Mucosa of descending colon (tissue), 3 donors: Measurements from ENCODE around the gene TTC33. TPM values are rescaled to one million over a fixed set of nuclear protein-coding genes. Genes with fewer than 3 reads are reported as not detected.
A peak's percentile ranks its signal among the peaks of the same experiment; 100 is the strongest.
"Not testable (repeated sequence)": the region's sequence is repeated elsewhere in the genome, so short reads cannot be mapped to it uniquely, and the experiment has no call there.

Experiments
- ATAC-seq: fragments of 200-7000 bp; cut with Tn5 transposase; one replicate; pipeline ENCODE4 v1.9.1; 2020; ENCODE audit warnings: mild to moderate bottlenecking, moderate library complexity
- DNase-seq, 3 donors: peaks; one replicate each; pipeline ENCODE4 v3.0.0-alpha.2; 2020
- H3K36me3 ChIP-seq: fragments of 200-600 bp; one replicate; pipeline ENCODE4 v1.8.0; 2021; ENCODE audit warnings: low read depth, mild to moderate bottlenecking
- H3K4me1 ChIP-seq: fragments of 200-600 bp; one replicate; pipeline ENCODE4 v1.8.0; 2021; ENCODE audit warnings: low read depth, mild to moderate bottlenecking
- H3K4me3 ChIP-seq: fragments of 200-600 bp; one replicate; pipeline ENCODE4 v1.8.0; 2021; ENCODE audit warnings: mild to moderate bottlenecking
- H3K9me3 ChIP-seq: fragments of 200-600 bp; one replicate; pipeline ENCODE4 v1.8.0; 2021; ENCODE audit warnings: mild to moderate bottlenecking
- intact Hi-C, 2 donors: fragments of 100-400 bp; cut with DNase I in 1 of 2; cut with micrococcal nuclease in 1 of 2; formaldehyde crosslinking; loops; one replicate each; pipeline versions ENCODE4 v1.11.0 to v1.11.1; 2022; cut with DNase I, micrococcal nuclease
- total RNA-seq, 3 donors: library from RNA; stranded (reverse); fragmentation: NEBNext Ultra II Directional in 2 of 3; extraction: Animal tissue kit (Norgen Biotek cat#: 25700) in 2 of 3; gene quantifications; one replicate each; pipeline versions ENCODE4 v1.2.1 to v1.2.4, GENCODE V29; 2021 to 2023
- TF ChIP-seq, protein P1 (sequence below): fragments of 200-600 bp; IDR thresholded peaks from one replicate; pipeline ENCODE4 v1.8.0; 2022; ENCODE audit warnings: antibody characterized with exemption, mild to moderate bottlenecking
- donor health status: DM: no; HTN: no; CAD: no; lungs with moderate emphysema.
- donor health status: DM: no; HTN: no; CAD: no.
- donor health status: DM: no; HTN: yes; CAD: no.

TTC33 gene
- total RNA-seq, 3 donors from 2014 or later: 15.1 to 22.6 (median 17.2) TPM

DNA sequence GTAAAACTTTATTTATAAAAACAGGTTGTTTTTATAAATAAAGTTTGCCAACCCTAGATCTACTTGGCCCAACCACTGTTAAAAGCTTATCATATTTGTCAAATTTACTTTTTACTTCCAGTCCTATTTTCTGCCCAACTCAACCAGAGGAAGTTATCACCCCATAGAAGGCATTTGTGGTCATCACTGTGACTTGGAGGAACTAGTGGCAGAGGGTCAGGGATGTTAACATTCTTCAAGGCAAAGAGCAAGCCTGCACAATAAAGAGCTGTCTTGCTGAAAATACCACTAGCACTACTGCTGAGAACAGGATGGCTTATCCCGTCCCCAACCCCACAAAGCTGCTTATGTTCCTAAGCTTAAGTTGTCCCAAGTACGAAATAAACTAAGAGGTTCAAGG, 22.3 kb downstream of the TTC33 start:
- no peak for DNase-seq
- intact Hi-C loops: loop anchor here in 1 of 2 donors (10.0 kb wide), 2 partner anchors 789 to 1019 kb away; no protein-coding TSS in a partner anchor
- no peak overlapping the region for H3K4me3 ChIP-seq
- no peak for ATAC-seq
- no peaks in the 10 kb centered on the region for H3K36me3 ChIP-seq
- H3K9me3 ChIP-seq: no peaks in the 10 kb centered on the region
- TF ChIP-seq, protein P1, sequence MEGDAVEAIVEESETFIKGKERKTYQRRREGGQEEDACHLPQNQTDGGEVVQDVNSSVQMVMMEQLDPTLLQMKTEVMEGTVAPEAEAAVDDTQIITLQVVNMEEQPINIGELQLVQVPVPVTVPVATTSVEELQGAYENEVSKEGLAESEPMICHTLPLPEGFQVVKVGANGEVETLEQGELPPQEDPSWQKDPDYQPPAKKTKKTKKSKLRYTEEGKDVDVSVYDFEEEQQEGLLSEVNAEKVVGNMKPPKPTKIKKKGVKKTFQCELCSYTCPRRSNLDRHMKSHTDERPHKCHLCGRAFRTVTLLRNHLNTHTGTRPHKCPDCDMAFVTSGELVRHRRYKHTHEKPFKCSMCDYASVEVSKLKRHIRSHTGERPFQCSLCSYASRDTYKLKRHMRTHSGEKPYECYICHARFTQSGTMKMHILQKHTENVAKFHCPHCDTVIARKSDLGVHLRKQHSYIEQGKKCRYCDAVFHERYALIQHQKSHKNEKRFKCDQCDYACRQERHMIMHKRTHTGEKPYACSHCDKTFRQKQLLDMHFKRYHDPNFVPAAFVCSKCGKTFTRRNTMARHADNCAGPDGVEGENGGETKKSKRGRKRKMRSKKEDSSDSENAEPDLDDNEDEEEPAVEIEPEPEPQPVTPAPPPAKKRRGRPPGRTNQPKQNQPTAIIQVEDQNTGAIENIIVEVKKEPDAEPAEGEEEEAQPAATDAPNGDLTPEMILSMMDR: no peak
- H3K4me1 ChIP-seq: peaks cover 36% of the 10 kb centered on the region

DNA sequence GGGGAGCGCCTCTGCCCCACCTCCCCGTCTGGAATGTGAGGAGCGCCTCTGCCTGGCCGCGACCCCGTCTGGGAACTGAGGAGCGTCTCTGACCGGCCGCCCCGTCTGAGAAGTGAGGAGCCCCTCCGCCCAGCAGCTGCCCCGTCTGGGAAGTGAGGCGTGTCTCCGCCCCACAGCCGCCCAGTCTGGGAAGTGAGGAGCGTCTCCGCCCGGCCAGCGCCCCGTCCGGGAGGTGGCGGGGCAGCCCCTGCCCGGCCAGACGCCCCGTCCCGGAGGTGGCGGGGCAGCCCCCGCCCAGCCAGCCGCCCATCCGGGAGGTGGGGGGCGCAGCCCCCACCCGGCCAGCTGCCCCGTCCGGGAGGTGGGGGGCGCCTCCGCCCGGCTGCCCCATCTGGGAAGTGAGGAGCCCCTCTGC, 33.3 kb downstream of the TTC33 start:
- H3K4me3 ChIP-seq, ATAC-seq, H3K9me3 ChIP-seq, H3K36me3 ChIP-seq, H3K4me1 ChIP-seq, DNase-seq, intact Hi-C loops: not testable (repeated sequence)

- Histone ChIP-seq H3K9me3 (peaks cover 9% of the 10 kb centered on the region), H3K4me3 (no peak overlapping the region), H3K36me3 (no peaks in the 10 kb centered on the region), H3K4me1 (peaks cover 3% of the 10 kb centered on the region)
- ATAC-seq: peak; percentile 76
- TF ChIP-seq, protein P1: no peak
- no peak for DNase-seq
- intact Hi-C loops: no loop called here
These were observed 35.7 kb downstream of the TTC33 start for GRCh38 chr5:40720069-40720468.

- Histone ChIP-seq H3K4me1 (peaks cover 3% of the 10 kb centered on the region), H3K36me3 (no peaks in the 10 kb centered on the region), H3K9me3 (peaks cover 4% of the 10 kb centered on the region), H3K4me3 (no peak overlapping the region)
- intact Hi-C loops: no loop called here
- ATAC-seq (peak; percentile 81), DNase-seq (no peak)
- TF ChIP-seq, protein P1: no peak
These were observed 38.5 kb downstream of the TTC33 start for GRCh38 chr5:40717281-40717680.

DNA sequence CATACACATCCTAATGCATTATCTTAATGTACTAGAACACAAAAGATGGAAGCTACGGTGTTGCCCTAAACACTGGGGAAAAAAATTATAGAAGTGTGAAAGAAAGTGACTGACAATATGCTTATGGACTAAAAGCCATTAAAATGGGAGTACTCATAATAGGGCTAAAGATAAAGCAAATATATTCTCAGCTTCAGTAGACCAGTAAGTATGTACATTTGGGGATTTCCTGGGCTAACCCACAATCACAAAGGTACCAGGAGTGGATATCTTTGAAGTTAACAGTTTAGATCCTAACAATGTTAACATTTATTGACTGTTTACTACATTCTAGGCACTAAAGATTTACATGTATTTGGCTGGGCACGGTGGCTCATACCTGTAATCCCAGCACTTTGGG, 39.2 kb downstream of the TTC33 start:
- no peaks in the 10 kb centered on the region for H3K36me3 ChIP-seq
- ATAC-seq: no peak
- H3K9me3 ChIP-seq: no peaks in the 10 kb centered on the region
- intact Hi-C loops: no loop called here
- no peak for DNase-seq
- TF ChIP-seq, protein P1: no peak
- H3K4me1 ChIP-seq: peaks cover 3% of the 10 kb centered on the region
- H3K4me3 ChIP-seq: no peak overlapping the region

DNA sequence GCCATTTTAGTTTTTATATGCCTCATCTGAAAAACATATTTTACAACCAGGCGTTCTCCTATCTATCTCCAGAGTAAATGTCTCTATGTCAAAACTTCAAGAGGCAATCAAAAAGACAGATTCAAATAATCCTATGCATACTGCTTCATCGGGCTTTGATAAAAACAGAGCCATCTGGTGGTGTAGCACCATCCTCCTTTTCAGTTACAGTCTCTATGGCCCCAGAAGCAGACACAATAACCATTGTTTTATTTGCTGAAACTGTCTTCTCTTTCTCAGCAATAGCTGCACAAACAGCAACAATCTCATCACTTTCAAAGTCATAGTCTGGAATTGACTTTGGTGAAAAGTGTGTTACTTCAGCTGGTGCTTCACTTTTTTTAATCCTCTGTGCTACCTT, 39.8 kb downstream of the TTC33 start:
- H3K4me3 ChIP-seq: no peak overlapping the region
- no peaks in the 10 kb centered on the region for H3K9me3 ChIP-seq
- intact Hi-C loops: no loop called here
- ATAC-seq (peak; percentile 55), DNase-seq (no peak)
- H3K4me1 ChIP-seq: peaks cover 3% of the 10 kb centered on the region
- TF ChIP-seq, protein P1: no peak
- no peaks in the 10 kb centered on the region for H3K36me3 ChIP-seq
